GM10266 (cell line): ENCODE results near the gene HBS1L.

Source experiments
- DNase-seq: peaks from one replicate; pipeline ENCODE4 v3.0.0; 2012; ENCODE audit errors: extremely low spot score
- CTCF ChIP-seq: IDR thresholded peaks from 2 replicates; pipeline ENCODE4 v1.5.1; 2012; ENCODE audit warnings: mild to moderate bottlenecking, low read depth; ENCODE audit not compliant: control insufficient read depth, insufficient read depth; ENCODE audit errors: missing control alignments

The HBS1L gene

GRCh38 chr6:134932535-134933470 lies 121.8 kb downstream of the HBS1L start:
- no peak for TF ChIP-seq CTCF
- DNase-seq, result no peak

GRCh38 chr6:134932098-134932497 lies 122.5 kb downstream of the HBS1L start:
- no peak for TF ChIP-seq CTCF
- no peak for DNase-seq

GRCh38 chr6:134930463-134930862 lies 124.2 kb downstream of the HBS1L start:
- no peak for TF ChIP-seq CTCF
- no peak for DNase-seq

GRCh38 chr6:134928151-134928900 lies 126.3 kb downstream of the HBS1L start:
- no peak for TF ChIP-seq CTCF
- no peak for DNase-seq

- no peak for DNase-seq
- TF ChIP-seq CTCF, result no peak
Observed at GRCh38 chr6:134925800-134926199, 128.8 kb downstream of the HBS1L start.

- TF ChIP-seq CTCF, result no peak
- no peak for DNase-seq
Observed at GRCh38 chr6:134921721-134922261, 132.8 kb downstream of the HBS1L start.

GRCh38 chr6:134921276-134921675 lies 133.3 kb downstream of the HBS1L start:
- no peak for DNase-seq
- TF ChIP-seq CTCF, result no peak
